HEK293T (cell line): ENCODE measurements around the gene GOLGA5.
"Not testable (repeated sequence)": the region's sequence is repeated elsewhere in the genome, so short reads cannot be mapped to it uniquely, and the experiment has no call there.

ENCODE experiments used
- CTCF ChIA-PET: fragments of 350-600 bp; formaldehyde crosslinking; extraction: SDS; loops from one replicate; lab custom pipeline; 2021; ENCODE audit warnings: antibody characterized with exemption, inconsistent platforms; lab: Yijun Ruan, JAX
- POLR2A ChIA-PET: fragments of 350-600 bp; formaldehyde crosslinking; extraction: SDS; loops from one replicate; lab custom pipeline; 2020; ENCODE audit warnings: antibody characterized with exemption, inconsistent platforms; lab: Yijun Ruan, JAX
- DNase-seq: peaks from one replicate; pipeline ENCODE4 v3.0.0; 2012; ENCODE audit warnings: mixed read lengths; ENCODE audit errors: extremely low spot score
- ARNT ChIP-seq: fragments of 450-650 bp; IDR thresholded peaks from 2 replicates; pipeline ENCODE4 v1.6.1; 2017; ENCODE audit warnings: mild to moderate bottlenecking
- BHLHE40 ChIP-seq: fragments of 450-650 bp; IDR thresholded peaks from 2 replicates; pipeline ENCODE4 v1.6.1; 2016; ENCODE audit warnings: mild to moderate bottlenecking, moderate library complexity, borderline replicate concordance
- CTBP1 ChIP-seq: fragments of 450-650 bp; IDR thresholded peaks from 2 replicates; pipeline ENCODE4 v1.6.1; 2016; ENCODE audit warnings: borderline replicate concordance
- ELF4 ChIP-seq: fragments of 450-650 bp; IDR thresholded peaks from 2 replicates; pipeline ENCODE4 v1.6.1; 2017; ENCODE audit warnings: antibody characterized with exemption
- FOXA1 ChIP-seq: fragments of 450-650 bp; IDR thresholded peaks from 2 replicates; pipeline ENCODE4 v1.6.1; 2016; ENCODE audit warnings: mild to moderate bottlenecking
- FOXK2 ChIP-seq: fragments of 450-650 bp; IDR thresholded peaks from 2 replicates; pipeline ENCODE4 v1.6.1; 2016; ENCODE audit warnings: mild to moderate bottlenecking
- FOXM1 ChIP-seq: fragments of 450-650 bp; IDR thresholded peaks from 2 replicates; pipeline ENCODE4 v1.6.1; 2017; ENCODE audit warnings: mild to moderate bottlenecking, borderline replicate concordance
- HDGF ChIP-seq: fragments of 450-650 bp; IDR thresholded peaks from 2 replicates; pipeline ENCODE4 v1.6.1; 2017; ENCODE audit warnings: antibody characterized with exemption, borderline replicate concordance
- L3MBTL2 ChIP-seq: fragments of 450-650 bp; conservative IDR thresholded peaks from 2 replicates; pipeline ENCODE4 v1.6.1; 2016; ENCODE audit warnings: mild to moderate bottlenecking
- LEF1 ChIP-seq: fragments of 450-650 bp; IDR thresholded peaks from 2 replicates; pipeline ENCODE4 v1.6.1; 2017; ENCODE audit warnings: mild to moderate bottlenecking, borderline replicate concordance
- NFRKB ChIP-seq: fragments of 450-650 bp; IDR thresholded peaks from 2 replicates; pipeline ENCODE4 v1.6.1; 2016; ENCODE audit warnings: mild to moderate bottlenecking, moderate library complexity
- PKNOX1 ChIP-seq: fragments of 450-650 bp; IDR thresholded peaks from 2 replicates; pipeline ENCODE4 v1.6.1; 2016
- SP1 ChIP-seq: fragments of 450-650 bp; IDR thresholded peaks from 2 replicates; pipeline ENCODE4 v1.6.1; 2017
- SUZ12 ChIP-seq: fragments of 450-650 bp; IDR thresholded peaks from 2 replicates; pipeline ENCODE4 v1.6.1; 2016; ENCODE audit warnings: mild to moderate bottlenecking
- TARDBP ChIP-seq: fragments of 450-650 bp; IDR thresholded peaks from 2 replicates; pipeline ENCODE4 v1.6.1; 2016
- ZNF384 ChIP-seq: fragments of 450-650 bp; IDR thresholded peaks from 2 replicates; pipeline ENCODE4 v1.6.1; 2016

Gene GOLGA5

GRCh38 chr14:92801917-92802316 lies 7.8 kb downstream of the GOLGA5 start:
- CTCF ChIA-PET = no interaction called here
- TF ChIP-seq FOXM1 = no peak
- no peak for TF ChIP-seq ARNT
- TF ChIP-seq SP1 = no peak
- no peak for TF ChIP-seq BHLHE40
- no peak for TF ChIP-seq TARDBP
- no peak for TF ChIP-seq L3MBTL2
- no peak for TF ChIP-seq ELF4
- no peak for TF ChIP-seq PKNOX1
- no peak for TF ChIP-seq SUZ12
- no peak for TF ChIP-seq CTBP1
- no peak for TF ChIP-seq ZNF384
- TF ChIP-seq FOXK2 = no peak
- TF ChIP-seq FOXA1 = no peak
- no peak for TF ChIP-seq HDGF
- no peak for TF ChIP-seq LEF1
- no peak for TF ChIP-seq NFRKB
- POLR2A ChIA-PET = no interaction called here
- no peak for DNase-seq

GRCh38 chr14:92802678-92803077 lies 8.6 kb downstream of the GOLGA5 start:
- no peak for DNase-seq
- ChIA-PET CTCF (no interaction called here), POLR2A (no interaction called here)
- TF ChIP-seq LEF1 (no peak), FOXA1 (no peak), SP1 (no peak), L3MBTL2 (no peak), PKNOX1 (no peak), CTBP1 (no peak), FOXK2 (no peak), ZNF384 (no peak), TARDBP (no peak), BHLHE40 (no peak), ARNT (no peak), SUZ12 (no peak), NFRKB (no peak), FOXM1 (no peak), ELF4 (no peak)

GRCh38 chr14:92813201-92813600 lies 19.1 kb downstream of the GOLGA5 start:
- DNase-seq = no peak
- ChIA-PET CTCF (no interaction called here), POLR2A (no interaction called here)
- TF ChIP-seq CTBP1 (no peak), LEF1 (no peak), ARNT (no peak), SUZ12 (no peak), ELF4 (no peak), L3MBTL2 (no peak), FOXK2 (no peak), SP1 (no peak)

GRCh38 chr14:92819011-92819597 lies 25.0 kb downstream of the GOLGA5 start:
- no peak for DNase-seq
- TF ChIP-seq TARDBP = no peak
- no peak for TF ChIP-seq ZNF384
- no peak for TF ChIP-seq SP1
- TF ChIP-seq LEF1 = no peak
- TF ChIP-seq FOXM1 = no peak
- no peak for TF ChIP-seq PKNOX1
- TF ChIP-seq FOXK2 = no peak
- no peak for TF ChIP-seq CTBP1
- no peak for TF ChIP-seq ARNT
- TF ChIP-seq SUZ12 = no peak
- TF ChIP-seq L3MBTL2 = no peak
- CTCF ChIA-PET = no interaction called here
- POLR2A ChIA-PET = no interaction called here

- CTCF ChIA-PET, POLR2A ChIA-PET: not testable (repeated sequence)
Measured at GRCh38 chr14:92819680-92820535, 25.8 kb downstream of the GOLGA5 start.

GRCh38 chr14:92820536-92820840 lies 26.4 kb downstream of the GOLGA5 start:
- CTCF ChIA-PET, DNase-seq, POLR2A ChIA-PET: not testable (repeated sequence)

More at GRCh38 chr14:92819680-92820535, 25.8 kb downstream of the GOLGA5 start:
- DNase-seq = not testable (repeated sequence)
